Esophagus muscularis mucosa (tissue), 4 donors: ENCODE measurements around the gene CREB3.

Source experiments
- CTCF ChIP-seq, 3 experiments: fragments of 200-600 bp in 2 of 3; fragments of 450-650 bp in 1 of 3; sonication (generic) in 2 of 3; IDR thresholded peaks; one replicate each; pipeline ENCODE4 v1.5.1; 2017 to 2019; ENCODE audit warnings: antibody characterized with exemption in 3 of 3, mild to moderate bottlenecking in 2 of 3, moderate library complexity in 1 of 3
- EP300 ChIP-seq: sonication (generic); formaldehyde crosslinking; IDR thresholded peaks from one replicate; pipeline ENCODE4 v1.6.1; 2017; ENCODE audit warnings: antibody characterized with exemption
- POLR2A ChIP-seq: fragments of 450-650 bp; IDR thresholded peaks from one replicate; pipeline ENCODE4 v1.6.1; 2017; ENCODE audit warnings: antibody characterized with exemption, moderate library complexity, mild to moderate bottlenecking, low read depth
- POLR2AphosphoS5 ChIP-seq, 2 donors: sonication (generic); formaldehyde crosslinking; IDR thresholded peaks; one replicate each; pipeline ENCODE4 v1.6.1; 2017; ENCODE audit warnings: antibody characterized with exemption in 2 of 2

GRCh38 chr9:35737143-35737542 is 4.7 kb downstream of the CREB3 start:
- TF ChIP-seq CTCF (IDR thresholded peaks at IDR 0.05) (no peak), EP300 (no peak), POLR2AphosphoS5 (IDR thresholded peaks at IDR 0.05) (no peak), POLR2A (no peak)
